Hematopoietic multipotent progenitor cell treated with erythropoietin and hydrocortisone succinate and interleukin-3 and kit ligand, for 8 days (in vitro differentiated cells): ENCODE data around the gene ARHGAP24.
"Not testable (repeated sequence)": the region's sequence is repeated elsewhere in the genome, so short reads cannot be mapped to it uniquely, and the experiment has no call there.

Experiments used
- DNase-seq: peaks from one replicate; pipeline ENCODE4 v3.0.0-alpha.2; 2015

The ARHGAP24 gene

GRCh38 chr4:85869181-85869580 is 394.2 kb downstream of the ARHGAP24 start:
- DNase-seq: no peak

GRCh38 chr4:85870298-85871083 is 395.5 kb downstream of the ARHGAP24 start:
- no peak for DNase-seq

GRCh38 chr4:85873566-85873965 is 398.6 kb downstream of the ARHGAP24 start:
- DNase-seq: no peak

GRCh38 chr4:85879518-85879917 is 404.6 kb downstream of the ARHGAP24 start:
- DNase-seq: no peak

GRCh38 chr4:85883180-85883579 is 408.2 kb downstream of the ARHGAP24 start:
- DNase-seq: no peak

- no peak for DNase-seq
Measured at GRCh38 chr4:85884251-85884650, 409.3 kb downstream of the ARHGAP24 start.

- no peak for DNase-seq
Measured at GRCh38 chr4:85886665-85887064, 411.7 kb downstream of the ARHGAP24 start.

- DNase-seq: no peak
Measured at GRCh38 chr4:85889314-85889713, 414.4 kb downstream of the ARHGAP24 start.

GRCh38 chr4:85895755-85896154 is 420.8 kb downstream of the ARHGAP24 start:
- DNase-seq: no peak

GRCh38 chr4:85898231-85898630 is 423.3 kb downstream of the ARHGAP24 start:
- DNase-seq: no peak

GRCh38 chr4:85901500-85901899 is 426.6 kb downstream of the ARHGAP24 start:
- no peak for DNase-seq

- DNase-seq: not testable (repeated sequence)
Measured at GRCh38 chr4:85902647-85903046, 427.7 kb downstream of the ARHGAP24 start.

GRCh38 chr4:85905761-85906160 is 430.8 kb downstream of the ARHGAP24 start:
- no peak for DNase-seq

GRCh38 chr4:85907001-85907400 is 432.1 kb downstream of the ARHGAP24 start:
- no peak for DNase-seq

- DNase-seq: no peak
Measured at GRCh38 chr4:85909851-85910250, 434.9 kb downstream of the ARHGAP24 start.

GRCh38 chr4:85910985-85911384 is 436.0 kb downstream of the ARHGAP24 start:
- DNase-seq: no peak

- DNase-seq: no peak
Measured at GRCh38 chr4:85913931-85914694, 439.2 kb downstream of the ARHGAP24 start.

- DNase-seq: not testable (repeated sequence)
Measured at GRCh38 chr4:85915570-85915969, 440.6 kb downstream of the ARHGAP24 start.

- no peak for DNase-seq
Measured at GRCh38 chr4:85919200-85919887, 444.4 kb downstream of the ARHGAP24 start.

- DNase-seq: no peak
Measured at GRCh38 chr4:85925071-85925470, 450.1 kb downstream of the ARHGAP24 start.

GRCh38 chr4:85928775-85929591 is 454.0 kb downstream of the ARHGAP24 start:
- DNase-seq: no peak

- no peak for DNase-seq
Measured at GRCh38 chr4:85929961-85930665, 455.2 kb downstream of the ARHGAP24 start.
